ENCODE measurements around the gene AIG1.

Gene AIG1

DNA sequence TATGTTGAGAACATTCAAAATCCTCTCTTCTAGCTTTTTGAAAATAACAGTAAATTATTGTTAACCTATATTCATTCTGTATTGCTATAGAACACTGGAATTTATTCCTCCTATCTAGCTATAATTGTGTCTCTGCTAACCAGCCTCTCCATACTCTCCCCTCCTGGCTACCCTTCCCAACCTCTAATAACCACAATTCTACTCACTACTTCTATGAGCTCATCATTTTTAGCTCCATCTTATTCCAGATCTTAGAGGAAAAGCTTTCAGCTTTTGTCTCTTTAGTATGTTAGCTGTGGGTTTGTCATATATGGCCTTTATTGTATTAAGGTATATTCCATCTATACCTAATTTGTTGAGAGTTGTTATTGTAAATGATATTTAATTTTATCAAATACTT is 108.8 kb downstream of the AIG1 start:
- DNase-seq = no peak

DNA sequence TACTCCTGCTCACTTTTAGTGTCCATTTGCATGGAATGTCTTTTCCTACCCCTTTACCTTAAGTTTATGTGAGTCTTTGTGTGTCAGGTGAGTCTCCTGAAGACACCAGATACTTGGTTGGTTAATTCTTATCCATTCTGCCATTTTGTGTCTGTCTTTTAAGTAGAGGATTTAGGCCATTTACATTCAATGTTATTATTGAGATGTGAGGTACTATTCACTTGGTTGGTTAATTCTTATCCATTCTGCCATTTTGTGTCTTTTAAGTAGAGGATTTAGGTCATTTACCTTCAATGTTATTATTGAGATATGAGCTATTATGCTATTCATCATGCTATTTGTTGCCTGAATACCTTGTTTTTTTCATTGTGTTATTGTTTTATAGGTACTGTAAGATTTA is 113.8 kb downstream of the AIG1 start:
- no peak for DNase-seq

DNA sequence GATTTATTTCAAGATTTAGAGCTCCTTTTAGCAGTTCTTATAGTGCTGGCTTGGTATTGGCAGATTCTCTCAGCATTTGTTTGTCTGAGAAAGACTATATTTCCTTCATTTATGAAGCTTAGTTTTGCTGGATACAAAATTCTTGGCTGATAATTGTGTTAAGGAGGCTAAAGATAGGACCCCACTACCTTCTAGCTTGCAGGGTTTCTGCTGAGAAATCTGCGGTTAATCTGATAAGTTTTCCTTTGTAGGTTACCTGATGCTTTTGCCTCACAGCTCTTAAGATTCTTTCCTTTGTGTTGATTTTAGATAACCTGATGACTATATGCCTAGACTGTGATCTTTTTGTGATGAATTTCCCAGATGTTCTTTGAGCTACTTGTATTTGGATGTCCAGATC is 114.3 kb downstream of the AIG1 start:
- no peak for DNase-seq

- no peak for DNase-seq
Measured at GRCh38 chr6:143176090-143177021, 115.7 kb downstream of the AIG1 start.

- DNase-seq = no peak
Measured at GRCh38 chr6:143177706-143178105, 117.0 kb downstream of the AIG1 start.

GRCh38 chr6:143179096-143179495 is 118.4 kb downstream of the AIG1 start:
- no peak for DNase-seq

GRCh38 chr6:143179901-143180612 is 119.4 kb downstream of the AIG1 start:
- DNase-seq = no peak

GRCh38 chr6:143180826-143181225 is 120.1 kb downstream of the AIG1 start:
- no peak for DNase-seq

DNA sequence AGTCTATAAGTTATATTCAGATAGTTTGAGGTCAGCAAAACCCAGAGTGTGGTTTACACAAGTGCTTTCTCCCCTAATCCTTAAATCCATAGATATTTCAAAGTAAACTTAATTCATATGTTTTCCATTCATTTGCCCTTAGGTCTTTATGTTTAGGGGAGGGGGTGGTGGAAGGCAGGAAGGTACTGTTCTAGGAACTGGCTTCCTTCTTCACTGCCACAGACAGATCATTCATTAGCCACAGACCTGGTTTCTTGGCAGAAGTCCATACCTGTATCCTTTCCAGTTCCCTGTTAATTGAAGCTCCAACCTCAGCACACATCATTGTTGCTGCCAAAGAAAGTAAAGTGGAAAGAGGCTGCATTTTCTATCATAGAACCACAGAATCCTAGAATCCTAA is 123.0 kb downstream of the AIG1 start:
- DNase-seq = no peak

- DNase-seq = no peak
Measured at GRCh38 chr6:143185288-143185687, 124.6 kb downstream of the AIG1 start.

GRCh38 chr6:143187238-143187923 is 126.7 kb downstream of the AIG1 start:
- no peak for DNase-seq

- no peak for DNase-seq
Measured at GRCh38 chr6:143188292-143188691, 127.6 kb downstream of the AIG1 start.

GRCh38 chr6:143191361-143191760 is 130.7 kb downstream of the AIG1 start:
- no peak for DNase-seq

DNA sequence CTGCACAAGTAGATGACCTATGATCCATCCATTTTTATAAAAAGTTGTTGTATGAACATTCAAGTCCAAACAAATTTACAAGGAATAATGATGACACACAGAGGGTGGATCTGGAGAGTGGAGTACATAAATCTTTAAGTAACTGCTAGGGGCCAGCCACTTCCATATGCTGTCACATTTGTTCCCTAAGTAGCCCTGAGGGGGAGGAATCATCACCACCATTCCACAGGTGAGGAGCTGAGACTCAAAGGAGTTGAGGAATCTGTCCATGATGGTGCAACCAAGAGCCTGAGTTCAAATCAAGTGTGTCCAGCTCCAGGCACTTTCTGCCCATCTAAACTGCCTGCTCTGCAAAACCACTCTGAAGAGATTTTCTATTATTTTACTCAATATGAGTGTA is 132.1 kb downstream of the AIG1 start:
- DNase-seq = no peak

GRCh38 chr6:143193571-143194094 is 132.9 kb downstream of the AIG1 start:
- no peak for DNase-seq

GRCh38 chr6:143194095-143194589 is 133.5 kb downstream of the AIG1 start:
- DNase-seq = no peak

- DNase-seq = no peak
Measured at GRCh38 chr6:143195349-143195845, 134.7 kb downstream of the AIG1 start.

DNA sequence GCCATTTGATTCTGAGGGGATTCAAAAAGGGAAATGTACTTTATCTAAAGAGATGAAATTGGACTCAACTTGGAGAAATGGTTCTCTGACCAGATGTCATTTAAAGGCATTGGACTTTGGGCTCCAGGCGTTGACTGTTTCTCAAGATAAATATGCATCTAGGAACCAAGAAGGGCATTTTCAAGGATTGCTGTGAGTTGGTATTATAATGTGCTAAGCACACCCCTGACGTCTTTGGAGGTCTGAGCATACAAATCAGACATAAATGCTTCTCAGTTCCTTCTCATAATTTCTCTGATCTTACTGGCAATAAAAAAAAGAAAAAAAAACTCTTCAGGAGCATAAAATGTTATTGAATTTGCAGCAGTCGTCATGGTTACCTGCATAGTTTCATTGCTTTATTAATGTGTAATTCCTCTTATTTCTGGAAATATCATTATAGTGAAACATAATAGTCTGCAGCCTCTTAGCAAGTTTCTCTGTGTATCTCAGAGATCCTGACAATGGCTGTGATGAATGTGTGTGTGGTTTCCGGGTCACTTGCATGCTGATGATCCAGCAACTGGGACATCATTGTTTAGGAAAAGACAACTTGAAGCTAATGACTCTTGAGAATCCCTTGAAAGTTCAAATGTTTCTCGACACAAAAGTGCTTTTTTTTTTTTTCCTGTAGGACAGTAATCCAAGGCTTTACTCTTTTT is 136.0 kb downstream of the AIG1 start:
- no peak for DNase-seq

DNA sequence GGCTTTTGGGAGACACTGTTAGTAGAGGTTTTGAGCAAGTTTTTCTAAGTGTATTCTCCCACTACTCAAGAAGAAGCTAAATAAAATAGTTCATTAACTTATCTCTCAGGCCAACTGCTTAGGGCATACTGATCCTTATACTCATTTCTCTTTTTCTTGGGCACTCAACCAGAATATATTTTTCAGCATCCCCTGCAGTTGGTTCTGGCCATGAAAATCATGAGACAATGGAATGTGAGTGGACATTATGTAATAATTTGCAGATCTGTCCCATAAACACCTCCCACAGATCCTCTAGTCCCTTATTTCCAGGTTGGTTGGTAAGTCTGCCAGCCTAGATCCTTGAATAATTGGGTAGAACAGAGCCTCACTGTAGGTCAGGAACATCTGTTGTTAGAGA is 136.7 kb downstream of the AIG1 start:
- no peak for DNase-seq

- no peak for DNase-seq
Measured at GRCh38 chr6:143198312-143198711, 137.6 kb downstream of the AIG1 start.

- DNase-seq = no peak
Measured at GRCh38 chr6:143199291-143199690, 138.6 kb downstream of the AIG1 start.

DNA sequence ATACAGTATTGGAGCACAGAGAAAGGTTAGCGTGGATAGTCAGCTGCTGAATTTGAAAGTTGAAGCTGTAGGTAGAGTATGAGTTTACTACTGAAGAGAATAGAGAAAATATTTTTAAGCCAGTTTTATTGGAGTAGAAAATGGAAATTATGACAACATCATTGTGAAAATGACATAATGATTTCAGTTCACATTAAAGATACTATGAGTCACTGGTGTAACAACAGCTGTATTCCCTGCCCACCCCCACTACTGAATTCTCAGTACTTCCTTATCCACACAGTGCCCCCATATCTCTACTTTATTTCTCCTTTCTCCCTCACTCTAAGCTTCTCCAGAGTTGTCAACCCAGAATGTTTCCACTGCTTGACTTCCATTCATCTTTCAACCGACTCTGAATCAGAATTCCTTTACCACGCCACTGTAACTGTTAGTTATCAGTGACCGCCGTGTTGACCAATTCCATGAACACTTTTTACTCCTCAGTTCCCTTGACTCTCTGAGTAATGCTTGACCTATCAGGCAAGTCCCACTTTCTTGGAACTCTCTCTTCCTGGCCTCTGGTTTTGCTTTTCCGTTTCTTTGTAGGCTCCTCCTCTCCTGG is 139.6 kb downstream of the AIG1 start:
- DNase-seq = no peak

Data from GOT3 (cell line).